ENCODE results near the gene APLP2. TPM values are rescaled to one million over a fixed set of nuclear protein-coding genes. Genes with fewer than 3 reads are reported as not detected.
"Not testable (repeated sequence)": the region's sequence is repeated elsewhere in the genome, so short reads cannot be mapped to it uniquely, and the experiment has no call there.

APLP2 gene
- polyA plus RNA-seq, 3 donors: 486 to 622 (median 591) TPM

DNA sequence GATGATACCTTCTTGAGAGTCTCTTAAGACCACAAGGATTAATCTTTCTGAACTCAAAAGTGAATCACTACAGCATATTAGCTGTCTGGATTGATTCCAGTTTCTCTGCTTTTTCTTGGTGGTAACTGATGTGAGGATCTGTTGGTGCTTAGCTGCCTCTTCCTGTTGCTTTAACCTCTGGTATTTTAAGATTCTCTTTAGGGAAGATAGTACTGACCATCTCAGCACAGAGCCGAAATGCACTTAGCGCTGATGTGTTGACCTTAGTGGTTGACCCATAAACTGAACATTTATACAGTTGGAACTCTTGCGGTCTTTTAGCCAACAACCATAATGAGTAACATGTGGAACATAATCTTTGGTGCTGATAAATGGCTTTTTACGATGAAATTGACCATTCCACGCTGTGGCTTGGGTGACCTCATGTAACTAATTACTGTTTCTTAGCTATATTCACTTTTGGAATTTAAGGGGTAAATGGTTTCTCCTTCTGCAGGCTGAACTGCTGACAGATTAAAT, 33.7 kb downstream of the APLP2 start:
- Histone ChIP-seq H4K20me1 (ENCODE audit: insufficient read depth, low read length) (peaks cover 90% of the 10 kb centered on the region), H3K9me3 (replicated peaks in 1 of 2; ENCODE audit: control insufficient read depth in 1 of 2, insufficient read depth in 1 of 2, low read length in 2 of 2) (no peaks in the 10 kb centered on the region), H3K79me2 (ENCODE audit: insufficient read depth, low read length) (peaks cover 91% of the 10 kb centered on the region), H3K4me1 (ENCODE audit: control insufficient read depth in 1 of 2, insufficient read depth in 2 of 2, low read length in 2 of 2) (peaks cover 60 to 83% of the 10 kb centered on the region in 2 donors), H3K9ac (ENCODE audit: insufficient read depth, low read length, poor library complexity, severe bottlenecking) (no peak overlapping the region), H3K4me2 (replicated peaks; ENCODE audit: extremely low read depth, low read length, poor library complexity, severe bottlenecking) (peak overlapping the region; percentile 5), H2AFZ (ENCODE audit: insufficient read depth, low read depth, low read length, poor library complexity, severe bottlenecking) (no peak overlapping the region), H3K36me3 (replicated peaks in 1 of 2; ENCODE audit: control insufficient read depth in 1 of 2, insufficient read depth in 2 of 2, low read length in 2 of 2) (no peaks in the 10 kb centered on the region), H3K27me3 (ENCODE audit: control insufficient read depth in 2 of 2, insufficient read depth in 2 of 2, low read length in 2 of 2) (no peaks in the 10 kb centered on the region), H3K27ac (ENCODE audit: low read depth in 1 of 2, low read length in 2 of 2) (peak overlapping the region in 1 of 2 donors; percentile 70), H3K4me3 (replicated peaks in 1 of 3; ENCODE audit: low read depth in 2 of 3, low read length in 3 of 3) (no peak overlapping the region)
- DNase-seq: no peak
- Mint-ChIP-seq H3K9me3 (no peaks in the 10 kb centered on the region), H3K4me3 (no peak overlapping the region), H3K27ac (peak overlapping the region in 3 of 7 donors; percentile 25 to 63 (median 56)), H3K4me1 (peaks cover 71% of the 10 kb centered on the region), H3K27me3 (ENCODE audit: low read depth in 3 of 3) (no peaks in the 10 kb centered on the region), H3K36me3 (peaks cover 12 to 19% of the 10 kb centered on the region in 2 donors)
- intact Hi-C loops (cut with micrococcal nuclease): no loop called here
- TF ChIP-seq, protein P1, sequence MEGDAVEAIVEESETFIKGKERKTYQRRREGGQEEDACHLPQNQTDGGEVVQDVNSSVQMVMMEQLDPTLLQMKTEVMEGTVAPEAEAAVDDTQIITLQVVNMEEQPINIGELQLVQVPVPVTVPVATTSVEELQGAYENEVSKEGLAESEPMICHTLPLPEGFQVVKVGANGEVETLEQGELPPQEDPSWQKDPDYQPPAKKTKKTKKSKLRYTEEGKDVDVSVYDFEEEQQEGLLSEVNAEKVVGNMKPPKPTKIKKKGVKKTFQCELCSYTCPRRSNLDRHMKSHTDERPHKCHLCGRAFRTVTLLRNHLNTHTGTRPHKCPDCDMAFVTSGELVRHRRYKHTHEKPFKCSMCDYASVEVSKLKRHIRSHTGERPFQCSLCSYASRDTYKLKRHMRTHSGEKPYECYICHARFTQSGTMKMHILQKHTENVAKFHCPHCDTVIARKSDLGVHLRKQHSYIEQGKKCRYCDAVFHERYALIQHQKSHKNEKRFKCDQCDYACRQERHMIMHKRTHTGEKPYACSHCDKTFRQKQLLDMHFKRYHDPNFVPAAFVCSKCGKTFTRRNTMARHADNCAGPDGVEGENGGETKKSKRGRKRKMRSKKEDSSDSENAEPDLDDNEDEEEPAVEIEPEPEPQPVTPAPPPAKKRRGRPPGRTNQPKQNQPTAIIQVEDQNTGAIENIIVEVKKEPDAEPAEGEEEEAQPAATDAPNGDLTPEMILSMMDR (IDR thresholded peaks at IDR 0.05): no peak
- no CpG with 5 or more reads among the region's 5 CpGs for WGBS (ENCODE audit: insufficient coverage)

DNA sequence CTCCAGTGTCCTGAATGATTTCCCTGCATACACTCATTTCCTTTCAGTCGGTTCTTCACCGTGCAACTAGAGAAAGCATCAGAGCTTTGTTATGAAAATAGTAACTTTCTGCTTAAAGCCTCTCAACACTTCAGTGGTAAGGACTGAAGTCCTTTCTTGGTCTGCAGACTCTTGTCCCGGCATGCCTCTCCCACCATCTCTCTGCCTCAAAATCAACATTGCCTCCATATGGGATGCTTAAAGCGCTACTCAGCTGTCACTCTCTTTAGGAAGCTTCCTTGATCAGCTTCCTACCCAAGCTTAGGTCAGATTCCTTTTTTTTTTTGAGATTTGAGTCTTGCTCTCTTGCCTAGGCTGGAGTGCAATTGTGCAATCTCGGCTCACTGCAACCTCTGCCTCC, 36.7 kb downstream of the APLP2 start:
- Histone ChIP-seq H3K4me2 (replicated peaks; ENCODE audit: extremely low read depth, low read length, poor library complexity, severe bottlenecking) (no peak overlapping the region), H3K79me2 (ENCODE audit: insufficient read depth, low read length) (peaks cover 84% of the 10 kb centered on the region), H3K36me3 (replicated peaks in 1 of 2; ENCODE audit: control insufficient read depth in 1 of 2, insufficient read depth in 2 of 2, low read length in 2 of 2) (peaks cover 13 to 20% of the 10 kb centered on the region in 2 donors), H4K20me1 (ENCODE audit: insufficient read depth, low read length) (peaks cover 90% of the 10 kb centered on the region), H3K9ac (ENCODE audit: insufficient read depth, low read length, poor library complexity, severe bottlenecking) (no peak overlapping the region), H3K4me1 (ENCODE audit: control insufficient read depth in 1 of 2, insufficient read depth in 2 of 2, low read length in 2 of 2) (peaks cover 46 to 64% of the 10 kb centered on the region in 2 donors), H2AFZ (ENCODE audit: insufficient read depth, low read depth, low read length, poor library complexity, severe bottlenecking) (no peak overlapping the region), H3K27me3 (ENCODE audit: control insufficient read depth in 2 of 2, insufficient read depth in 2 of 2, low read length in 2 of 2) (no peaks in the 10 kb centered on the region), H3K4me3 (replicated peaks in 1 of 3; ENCODE audit: low read depth in 2 of 3, low read length in 3 of 3) (no peak overlapping the region), H3K27ac (ENCODE audit: low read depth in 1 of 2, low read length in 2 of 2) (peak overlapping the region; percentile 22 to 70), H3K9me3 (replicated peaks in 1 of 2; ENCODE audit: control insufficient read depth in 1 of 2, insufficient read depth in 1 of 2, low read length in 2 of 2) (no peaks in the 10 kb centered on the region)
- H3K4me1 Mint-ChIP-seq: peaks cover 57% of the 10 kb centered on the region
- WGBS (ENCODE audit: insufficient coverage): 65% methylated on average over 4 of the region's 5 CpGs
- no peaks in the 10 kb centered on the region for H3K27me3 Mint-ChIP-seq (ENCODE audit: low read depth in 3 of 3)
- DNase-seq: no peak
- TF ChIP-seq, protein P1 (IDR thresholded peaks at IDR 0.05): no peak
- H3K27ac Mint-ChIP-seq: peak overlapping the region; percentile 73 to 83 (median 77)
- intact Hi-C loops (cut with micrococcal nuclease): no loop called here
- no peak overlapping the region for H3K4me3 Mint-ChIP-seq
- no peaks in the 10 kb centered on the region for H3K9me3 Mint-ChIP-seq
- H3K36me3 Mint-ChIP-seq: peaks cover 27 to 42% of the 10 kb centered on the region in 2 donors

DNA sequence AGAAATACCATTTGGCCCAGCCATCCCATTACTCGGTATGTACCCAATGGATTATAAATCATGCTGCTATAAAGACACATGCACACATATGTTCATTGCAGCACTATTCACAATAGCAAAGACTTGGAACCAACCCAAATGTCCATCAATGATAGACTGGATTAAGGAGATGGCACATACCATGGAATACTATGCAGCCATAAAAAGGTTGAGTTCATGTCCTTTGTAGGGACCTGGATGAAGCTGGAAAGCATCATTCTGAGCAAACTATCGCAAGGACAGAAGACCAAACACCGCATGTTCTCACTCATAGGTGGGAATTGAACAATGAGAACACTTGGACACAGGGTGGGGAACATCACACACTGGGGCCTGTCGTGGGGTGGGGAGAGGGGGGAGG, 39.0 kb downstream of the APLP2 start:
- H3K36me3 Mint-ChIP-seq: peaks cover 45 to 65% of the 10 kb centered on the region in 2 donors
- H2AFZ ChIP-seq (ENCODE audit: insufficient read depth, low read depth, low read length, poor library complexity, severe bottlenecking); intact Hi-C loops (cut with micrococcal nuclease); H3K9me3 ChIP-seq (replicated peaks in 1 of 2; ENCODE audit: control insufficient read depth in 1 of 2, insufficient read depth in 1 of 2, low read length in 2 of 2); H3K4me2 ChIP-seq (replicated peaks; ENCODE audit: extremely low read depth, low read length, poor library complexity, severe bottlenecking); H3K4me3 ChIP-seq (replicated peaks in 1 of 3; ENCODE audit: low read depth in 2 of 3, low read length in 3 of 3); H3K4me3 Mint-ChIP-seq; DNase-seq; H3K27me3 ChIP-seq (ENCODE audit: control insufficient read depth in 2 of 2, insufficient read depth in 2 of 2, low read length in 2 of 2); H3K9me3 Mint-ChIP-seq; H3K27me3 Mint-ChIP-seq (ENCODE audit: low read depth in 3 of 3); H3K9ac ChIP-seq (ENCODE audit: insufficient read depth, low read length, poor library complexity, severe bottlenecking); H3K27ac ChIP-seq (ENCODE audit: low read depth in 1 of 2, low read length in 2 of 2): not testable (repeated sequence)
- peaks cover 34 to 43% of the 10 kb centered on the region in 2 donors for H3K36me3 ChIP-seq (replicated peaks in 1 of 2; ENCODE audit: control insufficient read depth in 1 of 2, insufficient read depth in 2 of 2, low read length in 2 of 2)
- H3K4me1 Mint-ChIP-seq: peaks cover 36% of the 10 kb centered on the region
- 100% methylated on average over 1 of the region's 4 CpGs for whole genome bisulfite sequencing (ENCODE audit: insufficient coverage)
- peaks cover 90% of the 10 kb centered on the region for H4K20me1 ChIP-seq (ENCODE audit: insufficient read depth, low read length)
- H3K79me2 ChIP-seq (ENCODE audit: insufficient read depth, low read length): peaks cover 84% of the 10 kb centered on the region
- H3K27ac Mint-ChIP-seq: peak overlapping the region in 1 of 7 donors; percentile 55
- H3K4me1 ChIP-seq (ENCODE audit: control insufficient read depth in 1 of 2, insufficient read depth in 2 of 2, low read length in 2 of 2): peaks cover 25 to 41% of the 10 kb centered on the region in 2 donors
